Eye (tissue), 1 donor: ENCODE results near the gene ACTN4.

Experiments used
- DNase-seq: peaks from one replicate; pipeline ENCODE4 v3.0.0-alpha.2; 2015

ACTN4 gene

DNA sequence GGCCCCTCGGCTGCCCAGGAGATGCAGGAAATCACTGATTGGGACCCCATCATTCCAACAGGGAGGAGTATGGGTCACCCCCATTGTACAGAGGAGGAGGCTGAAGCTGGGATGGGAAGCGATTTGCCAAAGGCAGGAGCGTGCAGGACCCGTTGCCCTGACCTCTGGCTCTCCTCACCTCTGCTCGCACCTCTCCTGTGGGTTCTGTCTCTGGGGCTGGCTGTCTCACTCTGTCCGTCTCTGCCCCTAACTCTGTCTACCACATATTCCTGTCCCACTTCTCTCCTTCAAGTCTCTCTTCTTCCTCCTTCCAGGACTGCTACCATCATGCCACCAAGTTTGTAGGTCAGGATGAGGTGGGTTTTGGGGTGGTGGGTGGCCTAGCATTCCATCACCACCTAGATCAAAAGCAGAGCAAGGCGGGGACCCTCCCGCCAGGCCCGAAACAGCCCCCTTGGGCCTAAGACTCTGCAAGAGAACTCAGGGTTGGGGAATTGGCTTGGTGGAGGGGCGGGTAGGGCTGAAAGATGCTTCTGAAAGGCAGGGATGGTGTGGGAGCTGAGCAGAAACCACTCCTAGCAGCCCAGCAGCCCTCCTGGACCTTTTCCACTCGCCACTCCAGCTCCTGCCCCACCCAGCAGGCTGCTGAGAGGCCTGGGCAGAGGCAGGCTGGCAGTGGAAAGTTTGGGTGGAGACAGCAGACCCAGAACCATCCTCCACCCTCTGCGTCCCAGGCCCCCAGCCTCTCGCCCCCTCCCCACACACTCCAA, 126.9 kb downstream of the ACTN4 start:
- DNase-seq, result no peak

DNA sequence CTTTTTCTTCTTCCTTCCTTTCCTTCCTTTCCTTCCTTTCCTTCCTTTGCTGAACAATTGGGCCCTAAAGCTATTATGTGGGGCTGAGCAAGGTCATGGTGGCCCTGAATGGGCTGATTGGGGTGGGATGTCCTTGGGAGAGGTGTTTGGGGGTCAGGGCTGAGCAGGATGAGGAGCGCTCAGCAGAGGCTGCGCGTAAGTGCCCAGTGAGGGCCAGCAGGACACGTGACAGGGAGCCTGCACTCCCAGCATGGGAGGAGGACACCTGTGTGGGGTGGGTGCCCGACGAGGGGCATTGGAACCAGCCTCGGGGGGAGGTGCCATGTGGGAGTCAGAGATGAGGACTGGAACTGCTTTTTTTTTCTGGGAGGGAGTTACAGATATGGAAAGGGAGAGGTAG, 131.3 kb downstream of the ACTN4 start:
- DNase-seq, result no peak

DNA sequence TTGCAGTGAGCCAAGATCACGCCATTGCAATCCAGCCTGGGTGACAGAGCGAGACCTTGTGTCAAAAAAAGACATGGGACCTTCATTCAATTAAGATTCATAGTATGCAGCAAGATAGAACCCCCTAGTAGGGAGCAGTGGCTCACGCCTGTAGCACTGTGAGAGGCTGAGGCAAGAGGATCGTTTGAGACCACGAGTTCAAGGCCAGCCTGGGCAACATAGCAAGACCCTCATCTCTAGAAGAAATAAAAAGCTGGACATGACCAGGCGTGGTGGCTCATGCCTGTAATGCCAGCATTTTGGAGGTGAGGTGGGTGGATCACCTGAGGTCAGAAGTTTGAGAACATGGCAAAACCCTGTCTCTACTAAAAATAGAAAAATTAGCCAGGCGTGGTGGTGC, 133.0 kb downstream of the ACTN4 start:
- DNase-seq, result no peak

DNA sequence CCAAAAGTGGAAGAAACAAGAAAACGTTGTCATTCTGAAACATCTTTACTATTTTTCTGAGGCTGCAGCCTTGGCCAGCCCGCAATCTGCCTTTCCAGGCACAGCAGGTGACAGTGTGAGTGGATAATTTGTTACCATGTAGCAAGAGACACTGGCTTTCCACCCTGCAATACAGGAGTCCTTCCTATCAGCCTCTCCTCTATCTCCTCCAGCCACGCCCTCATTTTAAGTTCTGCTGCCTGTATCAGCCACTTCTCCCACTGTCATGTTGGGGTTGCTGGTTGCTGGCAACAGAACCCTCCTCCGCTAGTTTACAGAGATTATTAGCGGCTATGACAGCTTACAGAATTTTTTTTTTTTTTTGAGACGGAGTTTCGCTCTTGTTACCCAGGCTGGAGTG, 133.6 kb downstream of the ACTN4 start:
- DNase-seq, result no peak
